NB4 (cell line): ENCODE results near the gene OLA1.
"Not testable (repeated sequence)": the region's sequence is repeated elsewhere in the genome, so short reads cannot be mapped to it uniquely, and the experiment has no call there.

Experiments
- DNase-seq: peaks from one replicate; pipeline ENCODE4 v3.0.0; 2010; ENCODE audit warnings: low read depth
- H3K4me3 ChIP-seq: one replicate; pipeline ENCODE4 v1.5.1; 2011; ENCODE audit warnings: mild to moderate bottlenecking, low read depth, low read length, moderate library complexity
- CTCF ChIP-seq: IDR thresholded peaks from one replicate; pipeline ENCODE4 v1.5.1; 2012; ENCODE audit warnings: low read depth, low read length
- MAX ChIP-seq: IDR thresholded peaks from 2 replicates; pipeline ENCODE4 v1.6.1; 2011; ENCODE audit warnings: low read depth, low read length
- MYC ChIP-seq: IDR thresholded peaks from 2 replicates; pipeline ENCODE4 v1.6.1; 2011; ENCODE audit warnings: low read depth, low read length
- POLR2A ChIP-seq: IDR thresholded peaks from 2 replicates; pipeline ENCODE4 v1.6.1; 2011; ENCODE audit warnings: mild to moderate bottlenecking; ENCODE audit not compliant: insufficient read length; ENCODE audit errors: extremely low read depth

The OLA1 gene

GRCh38 chr2:174247474-174248186, 702 bp downstream of the OLA1 start:
- peak overlapping the region; percentile 99 for H3K4me3 ChIP-seq
- TF ChIP-seq MYC (no peak), CTCF (no peak), MAX (no peak), POLR2A (no peak)
- DNase-seq, result peak; percentile 53

GRCh38 chr2:174246944-174247381, 1.4 kb downstream of the OLA1 start:
- H3K4me3 ChIP-seq, result peak overlapping the region; percentile 99
- no peak for TF ChIP-seq MYC
- TF ChIP-seq CTCF, result no peak
- no peak for TF ChIP-seq MAX
- no peak for TF ChIP-seq POLR2A
- DNase-seq, result no peak

GRCh38 chr2:174245628-174246027, 2.7 kb downstream of the OLA1 start:
- not testable (repeated sequence) for DNase-seq

GRCh38 chr2:174245065-174245464, 3.3 kb downstream of the OLA1 start:
- TF ChIP-seq CTCF (no peak), MYC (no peak)
- H3K4me3 ChIP-seq, result peak overlapping the region; percentile 23
- DNase-seq, result no peak

More at GRCh38 chr2:174245628-174246027, 2.7 kb downstream of the OLA1 start:
- H3K4me3 ChIP-seq, result peak overlapping the region; percentile 23

- no peak for DNase-seq
- no peak for TF ChIP-seq POLR2A
- no peak for TF ChIP-seq CTCF
- TF ChIP-seq MYC, result no peak
- TF ChIP-seq MAX, result no peak
Observed at GRCh38 chr2:174243812-174244211, 4.5 kb downstream of the OLA1 start.

GRCh38 chr2:174240097-174240496, 8.2 kb downstream of the OLA1 start:
- no peak for TF ChIP-seq POLR2A
- no peak for TF ChIP-seq MYC
- TF ChIP-seq CTCF, result no peak
- TF ChIP-seq MAX, result no peak
- no peak overlapping the region for H3K4me3 ChIP-seq
- DNase-seq, result no peak

More at GRCh38 chr2:174243812-174244211, 4.5 kb downstream of the OLA1 start:
- no peak overlapping the region for H3K4me3 ChIP-seq
